DOHH2 (cell line): ENCODE data around the gene STX1B.

Experiments
- H3F3A ChIP-seq: fragments of 200-600 bp; sonication (generic), shearing (Covaris generic); 2 replicates; pipeline ENCODE4 v1.6.0; 2016; ENCODE audit warnings: antibody characterized with exemption, mild to moderate bottlenecking; ENCODE audit not compliant: control insufficient read depth, insufficient read depth
- H3K27ac ChIP-seq: fragments of 200-600 bp; sonication (generic); 2 replicates; pipeline ENCODE4 v1.5.1; 2014; ENCODE audit warnings: low read depth, mild to moderate bottlenecking, low read length, moderate library complexity
- H3K27me3 ChIP-seq: fragments of 200-600 bp; sonication (generic); 2 replicates; pipeline ENCODE4 v1.6.1; 2014; ENCODE audit warnings: mild to moderate bottlenecking, low read length, mixed read lengths; ENCODE audit not compliant: control insufficient read depth
- H3K36me3 ChIP-seq: fragments of 200-600 bp; sonication (generic); 2 replicates; pipeline ENCODE4 v1.6.1; 2014; ENCODE audit warnings: mild to moderate bottlenecking, low read length, moderate library complexity, mixed read lengths; ENCODE audit not compliant: control insufficient read depth
- H3K4me1 ChIP-seq: fragments of 200-600 bp; sonication (generic); 2 replicates; pipeline ENCODE4 v1.6.1; 2014; ENCODE audit warnings: mild to moderate bottlenecking, low read length, mixed read lengths; ENCODE audit not compliant: control insufficient read depth
- H3K4me2 ChIP-seq: fragments of 200-600 bp; sonication (generic); 2 replicates; pipeline ENCODE4 v1.6.0; 2014; ENCODE audit warnings: mild to moderate bottlenecking, low read length, moderate library complexity
- H3K4me3 ChIP-seq: fragments of 200-600 bp; sonication (generic); 2 replicates; pipeline ENCODE4 v1.5.1; 2014; ENCODE audit warnings: mild to moderate bottlenecking, low read length, mixed read lengths
- H3K79me2 ChIP-seq: fragments of 200-600 bp; sonication (generic); 2 replicates; pipeline ENCODE4 v1.6.1; 2014; ENCODE audit warnings: mild to moderate bottlenecking, low read length, mixed read lengths; ENCODE audit not compliant: control insufficient read depth
- H3K9me2 ChIP-seq: fragments of 200-600 bp; sonication (generic); replicated peaks from 2 replicates; pipeline ENCODE4 v1.6.1; 2014; ENCODE audit warnings: mild to moderate bottlenecking, low read length, mixed read lengths; ENCODE audit not compliant: control insufficient read depth
- H3K9me3 ChIP-seq: fragments of 200-600 bp; sonication (generic); 2 replicates; pipeline ENCODE4 v1.6.1; 2014; ENCODE audit warnings: antibody characterized with exemption, low read length, mixed read lengths; ENCODE audit not compliant: control insufficient read depth, insufficient read depth
- H4K20me1 ChIP-seq: fragments of 200-600 bp; sonication (generic); 2 replicates; pipeline ENCODE4 v1.6.0; 2014; ENCODE audit warnings: low read depth, mild to moderate bottlenecking, antibody characterized with exemption, low read length, moderate library complexity; ENCODE audit not compliant: control insufficient read depth, insufficient read depth
- EZH2phosphoT487 ChIP-seq: fragments of 200-600 bp; sonication (generic); IDR thresholded peaks from 2 replicates; pipeline ENCODE4 v1.6.1; 2017; ENCODE audit warnings: borderline replicate concordance, mild to moderate bottlenecking, antibody characterized with exemption, low read length, moderate library complexity, mixed read lengths
- TF ChIP-seq, protein P1 (sequence below): fragments of 200-600 bp; sonication (generic); IDR thresholded peaks from one replicate; pipeline ENCODE4 v1.5.1; 2014; ENCODE audit warnings: antibody characterized with exemption, mild to moderate bottlenecking, low read depth, low read length; ENCODE audit not compliant: poor library complexity, severe bottlenecking

Gene STX1B

DNA sequence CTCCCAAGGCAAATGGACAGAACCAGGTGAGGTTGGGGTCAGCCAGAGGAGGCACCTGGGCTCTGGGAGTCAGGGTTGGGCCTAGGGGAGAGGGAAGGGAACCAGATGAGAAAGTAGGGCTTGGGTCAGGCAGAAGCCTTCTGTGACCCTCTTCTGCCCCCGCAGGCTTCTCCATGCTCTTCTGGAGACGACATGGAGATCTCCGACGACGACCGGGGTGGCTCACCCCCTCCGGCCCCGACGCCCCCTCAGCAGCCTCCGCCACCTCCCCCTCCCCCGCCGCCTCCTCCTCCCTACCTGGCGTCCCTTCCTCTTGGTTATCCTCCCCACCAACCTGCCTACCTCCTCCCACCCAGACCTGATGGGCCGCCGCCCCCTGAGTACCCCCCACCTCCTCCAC is 45.0 kb downstream of the STX1B start:
- TF ChIP-seq EZH2phosphoT487 = no peak
- TF ChIP-seq, protein P1, sequence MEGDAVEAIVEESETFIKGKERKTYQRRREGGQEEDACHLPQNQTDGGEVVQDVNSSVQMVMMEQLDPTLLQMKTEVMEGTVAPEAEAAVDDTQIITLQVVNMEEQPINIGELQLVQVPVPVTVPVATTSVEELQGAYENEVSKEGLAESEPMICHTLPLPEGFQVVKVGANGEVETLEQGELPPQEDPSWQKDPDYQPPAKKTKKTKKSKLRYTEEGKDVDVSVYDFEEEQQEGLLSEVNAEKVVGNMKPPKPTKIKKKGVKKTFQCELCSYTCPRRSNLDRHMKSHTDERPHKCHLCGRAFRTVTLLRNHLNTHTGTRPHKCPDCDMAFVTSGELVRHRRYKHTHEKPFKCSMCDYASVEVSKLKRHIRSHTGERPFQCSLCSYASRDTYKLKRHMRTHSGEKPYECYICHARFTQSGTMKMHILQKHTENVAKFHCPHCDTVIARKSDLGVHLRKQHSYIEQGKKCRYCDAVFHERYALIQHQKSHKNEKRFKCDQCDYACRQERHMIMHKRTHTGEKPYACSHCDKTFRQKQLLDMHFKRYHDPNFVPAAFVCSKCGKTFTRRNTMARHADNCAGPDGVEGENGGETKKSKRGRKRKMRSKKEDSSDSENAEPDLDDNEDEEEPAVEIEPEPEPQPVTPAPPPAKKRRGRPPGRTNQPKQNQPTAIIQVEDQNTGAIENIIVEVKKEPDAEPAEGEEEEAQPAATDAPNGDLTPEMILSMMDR = no peak

DNA sequence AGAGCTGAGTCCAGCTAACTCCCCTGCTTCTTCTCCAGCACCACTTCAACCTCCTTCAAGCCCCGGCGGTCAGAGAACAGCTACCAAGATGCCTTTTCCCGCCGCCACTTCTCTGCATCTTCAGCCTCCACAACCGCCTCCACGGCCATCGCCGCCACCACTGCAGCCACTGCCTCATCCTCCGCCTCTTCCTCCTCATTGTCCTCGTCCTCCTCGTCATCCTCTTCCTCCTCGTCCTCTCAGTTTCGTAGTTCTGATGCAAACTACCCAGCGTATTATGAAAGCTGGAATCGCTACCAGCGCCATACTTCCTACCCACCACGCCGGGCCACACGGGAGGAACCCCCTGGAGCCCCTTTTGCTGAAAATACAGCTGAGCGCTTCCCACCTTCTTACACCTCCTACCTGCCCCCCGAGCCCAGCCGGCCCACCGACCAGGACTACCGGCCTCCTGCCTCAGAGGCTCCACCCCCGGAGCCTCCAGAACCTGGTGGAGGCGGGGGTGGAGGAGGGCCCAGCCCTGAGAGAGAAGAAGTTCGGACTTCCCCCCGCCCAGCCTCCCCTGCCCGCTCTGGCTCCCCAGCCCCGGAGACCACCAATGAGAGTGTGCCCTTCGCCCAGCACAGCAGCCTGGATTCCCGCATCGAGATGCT is 45.7 kb downstream of the STX1B start:
- no peak overlapping the region for H3K4me2 ChIP-seq
- no peaks in the 10 kb centered on the region for H3K4me1 ChIP-seq
- H3K27ac ChIP-seq = no peak overlapping the region
- H3K9me3 ChIP-seq = no peaks in the 10 kb centered on the region
- peaks cover 3% of the 10 kb centered on the region; the same call in 1 of the 2 replicates for H4K20me1 ChIP-seq
- H3K79me2 ChIP-seq = peaks cover 18% of the 10 kb centered on the region
- no peaks in the 10 kb centered on the region for H3K27me3 ChIP-seq
- H3K9me2 ChIP-seq = no peaks in the 10 kb centered on the region
- H3K4me3 ChIP-seq = no peak overlapping the region
- TF ChIP-seq, protein P1 = no peak
- H3K36me3 ChIP-seq = peaks cover 82% of the 10 kb centered on the region
- H3F3A ChIP-seq = no peaks in the 10 kb centered on the region

More for the DNA sequence above, 45.0 kb downstream of the STX1B start:
- no peaks in the 10 kb centered on the region for H3K27me3 ChIP-seq
- H3K9me2 ChIP-seq = no peaks in the 10 kb centered on the region
- H3K4me1 ChIP-seq = no peaks in the 10 kb centered on the region
- H4K20me1 ChIP-seq = no peaks in the 10 kb centered on the region
- no peak overlapping the region for H3K4me3 ChIP-seq
- H3K4me2 ChIP-seq = no peak overlapping the region
- H3K79me2 ChIP-seq = peaks cover 11% of the 10 kb centered on the region
- H3K9me3 ChIP-seq = no peaks in the 10 kb centered on the region
- no peak overlapping the region for H3K27ac ChIP-seq
- peaks cover 78% of the 10 kb centered on the region for H3K36me3 ChIP-seq
- no peaks in the 10 kb centered on the region for H3F3A ChIP-seq

DNA sequence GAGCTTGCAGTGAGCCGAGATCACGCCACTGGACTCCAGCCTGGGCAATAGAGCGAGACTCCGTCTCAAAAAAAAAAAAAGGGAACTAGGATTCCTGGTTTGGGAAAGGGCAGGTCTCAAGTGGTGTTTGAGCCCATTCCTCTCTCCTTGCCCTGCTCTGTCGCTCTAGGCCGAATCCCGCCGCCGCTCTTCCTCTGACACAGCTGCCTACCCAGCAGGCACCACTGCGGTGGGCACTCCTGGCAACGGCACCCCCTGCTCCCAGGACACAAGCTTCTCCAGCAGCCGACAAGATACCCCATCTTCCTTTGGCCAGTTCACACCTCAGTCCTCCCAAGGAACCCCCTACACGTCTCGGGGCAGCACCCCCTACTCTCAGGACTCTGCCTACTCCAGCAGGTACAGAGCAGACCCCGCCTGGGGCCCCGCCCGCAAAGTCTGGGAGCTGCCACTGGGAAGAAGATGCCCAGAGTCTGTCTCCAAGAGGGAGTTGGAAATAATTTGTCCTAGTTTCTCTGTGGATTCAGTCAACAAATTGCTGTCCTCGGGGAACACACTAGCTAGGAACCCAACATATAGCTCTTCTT is 46.4 kb downstream of the STX1B start:
- peaks cover 3% of the 10 kb centered on the region; the same call in 1 of the 2 replicates for H4K20me1 ChIP-seq
- H3F3A ChIP-seq = no peaks in the 10 kb centered on the region
- no peak overlapping the region for H3K4me3 ChIP-seq
- no peak overlapping the region for H3K4me2 ChIP-seq
- peaks cover 82% of the 10 kb centered on the region for H3K36me3 ChIP-seq
- H3K27ac ChIP-seq = no peak overlapping the region
- peaks cover 25% of the 10 kb centered on the region for H3K79me2 ChIP-seq
- H3K9me2 ChIP-seq = no peaks in the 10 kb centered on the region
- TF ChIP-seq EZH2phosphoT487 = no peak
- TF ChIP-seq, protein P1 = no peak
- H3K4me1 ChIP-seq = peaks cover 5% of the 10 kb centered on the region
- no peaks in the 10 kb centered on the region for H3K27me3 ChIP-seq
- H3K9me3 ChIP-seq = no peaks in the 10 kb centered on the region
